Right cardiac atrium (tissue), 5 donors: ENCODE measurements around the gene CCDC146. TPM values are rescaled to one million over a fixed set of nuclear protein-coding genes. Genes with fewer than 3 reads are reported as not detected.
"Not testable (repeated sequence)": the region's sequence is repeated elsewhere in the genome, so short reads cannot be mapped to it uniquely, and the experiment has no call there.

Experiments used
- ATAC-seq, 2 donors: fragments of 200-7000 bp; cut with Tn5 transposase; one replicate each; pipeline versions ENCODE4 v1.8.0 to v1.9.1; 2020; ENCODE audit warnings: moderate library complexity in 2 of 2, mild to moderate bottlenecking in 1 of 2
- DNase-seq, 3 donors: peaks; one replicate each; pipeline ENCODE4 v3.0.0-alpha.2; 2020
- H3K27ac ChIP-seq: one replicate; pipeline ENCODE4 v1.5.1; 2013; ENCODE audit warnings: mild to moderate bottlenecking, low read length, control low read depth, moderate library complexity
- H3K27me3 ChIP-seq: one replicate; pipeline ENCODE4 v1.6.1; 2013; ENCODE audit not compliant: control insufficient read depth, insufficient read depth
- H3K4me1 ChIP-seq: one replicate; pipeline ENCODE4 v1.6.1; 2013; ENCODE audit warnings: low read length; ENCODE audit not compliant: control insufficient read depth, insufficient read depth
- H3K4me3 ChIP-seq: one replicate; pipeline ENCODE4 v1.5.1; 2013; ENCODE audit warnings: low read length, control low read depth
- H3K9me3 ChIP-seq: one replicate; pipeline ENCODE4 v1.6.1; 2013; ENCODE audit warnings: low read length; ENCODE audit not compliant: control insufficient read depth
- WGBS: extraction: QIAGEN DNeasy Blood & Tissue Kit; methylation state at CpG from one replicate; pipeline ENCODE4 v1.1.7; 2013; 5-methylcytosine and 5-hydroxymethylcytosine counted together
- intact Hi-C, 4 donors: fragments of 100-400 bp; cut with DNase I; formaldehyde crosslinking; loops; one replicate each; pipeline versions ENCODE4 v1.11.0 to v1.14.0; 2022 to 2023
- polyA plus RNA-seq: library from polyadenylated mRNA; stranded (reverse); fragments of 200-250 nt; gene quantifications from one replicate; pipeline ENCODE4 v1.2.3, GENCODE V29; 2013
- total RNA-seq, 4 donors: library from RNA; stranded (reverse); fragmentation: NEBNext Ultra II Directional; extraction: Animal tissue kit (Norgen Biotek cat#: 25700); gene quantifications; one replicate each; pipeline ENCODE4 v1.2.1, GENCODE V29; 2021
- donor health status: healthy with polysubstance abuse.
- donor health status: DM: no; HTN: yes; CAD: no.
- donor health status: DM: no; HTN: no; CAD: no.
- donor health status: DM: no; HTN: yes; CAD: no; lungs with severe emphysema.
- donor health status: DM: yes; HTN: yes; CAD: no.

Gene CCDC146
- total and polyA plus RNA-seq, 5 donors = 6.0 to 11.4 (median 9.5) TPM

DNA sequence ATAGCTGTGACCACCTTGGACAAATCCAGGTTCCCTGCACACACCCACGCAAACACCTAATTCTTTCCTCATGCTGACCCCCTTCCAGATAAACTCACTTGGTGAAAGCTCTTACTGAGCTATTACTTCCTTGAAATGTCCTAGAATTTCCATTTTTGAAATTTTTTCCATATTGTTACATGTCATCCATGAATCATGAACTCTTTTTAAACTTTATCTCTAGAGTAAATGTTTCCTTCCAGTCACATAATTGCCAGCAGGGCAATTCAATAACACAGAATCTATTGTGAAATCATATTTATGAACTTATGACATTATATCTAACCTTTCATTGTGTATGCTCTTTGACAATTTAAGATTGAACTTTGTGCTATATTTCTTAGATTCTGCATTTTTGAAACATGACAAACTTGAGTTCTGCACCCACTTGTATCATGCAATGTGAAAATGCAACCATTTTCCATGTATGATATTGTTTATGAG lies 104.0 kb downstream of the CCDC146 start:
- no peak overlapping the region for H3K27ac ChIP-seq
- ATAC-seq = no peak
- intact Hi-C loops = no loop called here
- H3K4me3 ChIP-seq = no peak overlapping the region
- DNase-seq = no peak
- 87% methylated on average over 1 of the region's 1 CpG for WGBS
- H3K4me1 ChIP-seq = no peaks in the 10 kb centered on the region
- H3K9me3 ChIP-seq = no peaks in the 10 kb centered on the region
- no peaks in the 10 kb centered on the region for H3K27me3 ChIP-seq

DNA sequence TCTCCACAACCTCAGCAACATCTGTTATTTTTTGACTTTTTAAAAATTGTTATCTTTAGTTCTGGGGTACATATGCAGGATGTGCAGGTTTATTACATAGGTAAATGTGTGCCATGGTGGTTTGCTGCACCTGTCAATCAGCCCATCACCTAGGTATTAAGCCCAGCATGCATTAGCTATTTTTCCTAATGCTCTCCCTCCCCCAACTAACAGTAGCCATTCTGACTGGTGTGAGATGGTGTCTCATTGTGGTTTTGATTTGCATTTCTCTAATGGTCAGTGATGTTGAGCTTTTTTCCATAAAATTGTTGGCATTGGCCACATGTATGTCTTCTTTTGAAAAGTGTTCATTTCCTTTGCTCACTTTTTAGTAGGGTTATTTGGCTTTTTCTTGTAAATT lies 106.4 kb downstream of the CCDC146 start:
- H3K4me1 ChIP-seq, ATAC-seq, H3K27me3 ChIP-seq, H3K27ac ChIP-seq, H3K4me3 ChIP-seq, DNase-seq, H3K9me3 ChIP-seq, intact Hi-C loops: not testable (repeated sequence)

DNA sequence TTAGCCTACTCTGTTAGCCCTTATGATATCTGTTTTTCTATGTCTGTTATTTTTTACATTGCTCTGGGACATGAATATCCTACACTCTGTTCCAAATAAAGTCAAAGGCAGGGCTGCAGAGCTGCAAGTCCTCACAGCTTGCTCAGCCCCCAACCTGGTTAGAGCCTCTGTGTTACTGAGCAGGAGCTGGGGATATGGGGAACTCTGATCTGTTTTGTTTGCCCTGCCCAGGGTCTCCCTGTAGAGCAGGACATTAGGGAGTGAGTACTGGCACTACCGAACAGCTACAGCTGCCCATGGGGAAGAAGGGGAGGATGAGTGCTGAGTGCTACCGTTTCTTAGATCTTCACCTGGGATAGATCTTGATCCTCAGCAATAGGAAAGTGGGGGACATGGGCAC lies 110.1 kb downstream of the CCDC146 start:
- Histone ChIP-seq H3K27me3 (no peaks in the 10 kb centered on the region), H3K27ac (no peak overlapping the region), H3K4me3 (no peak overlapping the region), H3K4me1 (no peaks in the 10 kb centered on the region), H3K9me3 (no peaks in the 10 kb centered on the region)
- WGBS = 87% methylated on average over 2 of the region's 2 CpGs
- intact Hi-C loops = no loop called here
- DNase-seq (no peak), ATAC-seq (no peak)

DNA sequence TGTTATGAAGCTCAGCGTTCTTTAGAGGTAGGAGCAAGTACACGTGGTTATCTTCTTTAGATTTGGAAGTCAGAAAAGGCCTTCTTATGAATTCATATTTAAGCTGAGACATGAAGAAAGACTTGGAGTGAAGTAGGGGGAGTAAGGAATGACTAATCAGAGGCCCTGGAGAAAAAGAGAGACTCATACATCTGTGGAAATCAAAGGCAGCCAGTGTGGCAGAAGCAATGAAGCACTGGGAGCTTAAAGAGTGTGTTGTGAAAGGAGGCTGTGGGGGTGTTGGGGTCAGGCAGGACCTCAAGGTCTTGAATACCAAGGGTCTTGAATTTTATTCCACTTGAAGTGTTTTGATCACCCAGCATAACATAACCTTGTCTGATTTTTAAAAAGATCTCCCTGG lies 112.9 kb downstream of the CCDC146 start:
- H3K4me1 ChIP-seq = peaks cover 4% of the 10 kb centered on the region
- 79% methylated on average over 2 of the region's 2 CpGs for WGBS
- intact Hi-C loops = no loop called here
- DNase-seq (no peak), ATAC-seq (no peak)
- H3K4me3 ChIP-seq = no peak overlapping the region
- no peaks in the 10 kb centered on the region for H3K9me3 ChIP-seq
- no peaks in the 10 kb centered on the region for H3K27me3 ChIP-seq
- H3K27ac ChIP-seq = no peak overlapping the region

DNA sequence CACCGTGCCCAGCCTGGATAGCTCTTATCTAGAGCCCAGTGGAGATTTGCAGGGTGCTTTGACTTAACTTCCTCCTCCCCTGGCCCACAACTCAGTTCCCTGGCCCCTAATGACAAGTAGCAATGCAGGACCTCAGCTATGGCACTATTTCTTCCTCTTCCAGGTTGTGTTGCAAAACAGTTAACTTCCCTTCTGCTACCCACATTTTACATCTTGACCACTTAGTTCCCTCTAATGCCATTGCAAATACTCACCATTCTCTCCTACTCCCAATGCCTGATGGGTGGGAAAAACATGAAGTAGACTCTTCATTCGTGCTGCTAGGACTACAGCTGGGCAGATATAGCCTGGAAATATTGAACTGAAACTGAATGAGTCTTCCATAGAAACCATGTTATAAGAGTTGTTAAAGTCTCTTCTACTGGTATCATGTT lies 116.3 kb downstream of the CCDC146 start:
- intact Hi-C loops = no loop called here
- WGBS = 56% methylated on average over 2 of the region's 2 CpGs
- no peaks in the 10 kb centered on the region for H3K27me3 ChIP-seq
- H3K9me3 ChIP-seq = no peaks in the 10 kb centered on the region
- ATAC-seq (peak; percentile 51 to 62), DNase-seq (peak in 1 of 3 donors; percentile 66)
- peaks cover 4% of the 10 kb centered on the region for H3K4me1 ChIP-seq
- H3K4me3 ChIP-seq = no peak overlapping the region
- H3K27ac ChIP-seq = peak overlapping the region; percentile 42

DNA sequence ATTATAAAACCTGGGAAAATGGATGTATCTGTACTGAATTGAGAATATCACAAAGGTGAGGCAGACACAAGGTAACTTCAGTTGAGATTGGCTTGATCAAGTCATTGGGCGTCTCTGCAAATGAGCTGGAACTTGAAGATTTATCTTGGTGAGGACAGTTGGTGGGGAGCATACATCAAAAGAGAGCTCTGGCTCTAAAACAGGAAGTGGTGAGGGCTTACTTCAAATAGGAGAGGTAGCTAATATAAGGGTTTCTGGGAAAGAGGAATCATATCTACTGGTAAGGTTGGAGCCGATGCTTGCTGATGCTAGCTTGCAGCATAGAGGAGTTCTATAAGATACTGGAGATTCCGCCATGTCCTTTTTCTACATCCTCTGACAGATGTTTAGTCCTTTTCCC lies 117.1 kb downstream of the CCDC146 start:
- peaks cover 5% of the 10 kb centered on the region for H3K4me1 ChIP-seq
- H3K27me3 ChIP-seq = no peaks in the 10 kb centered on the region
- intact Hi-C loops = no loop called here
- H3K9me3 ChIP-seq = no peaks in the 10 kb centered on the region
- H3K4me3 ChIP-seq = no peak overlapping the region
- H3K27ac ChIP-seq = no peak overlapping the region
- DNase-seq (no peak), ATAC-seq (no peak)
- WGBS = 92% methylated on average over 3 of the region's 3 CpGs

DNA sequence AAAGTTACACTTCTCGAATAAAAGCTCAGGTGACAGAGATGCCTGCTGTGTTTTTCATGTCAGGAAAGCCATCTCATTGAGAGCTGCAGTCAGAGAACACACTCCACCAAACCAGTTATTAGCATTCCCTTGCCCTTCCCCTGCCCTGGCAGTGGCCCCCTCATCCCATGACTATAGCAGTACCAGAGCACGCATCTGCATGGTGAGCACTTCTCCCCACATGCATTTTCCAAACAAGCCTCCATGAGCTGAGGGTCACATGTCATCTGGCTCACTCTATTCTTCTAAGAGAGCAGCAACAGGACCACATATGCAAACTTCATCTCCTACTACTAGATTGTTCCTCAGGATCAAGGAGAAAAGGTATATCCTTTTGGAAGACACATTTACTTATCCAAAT lies 119.7 kb downstream of the CCDC146 start:
- no peak overlapping the region for H3K4me3 ChIP-seq
- DNase-seq (no peak), ATAC-seq (peak; percentile 34 to 36)
- 61% methylated on average over 2 of the region's 2 CpGs for WGBS
- H3K27me3 ChIP-seq = no peaks in the 10 kb centered on the region
- H3K27ac ChIP-seq = no peak overlapping the region
- intact Hi-C loops = loop anchor here in 2 of 4 donors (10.0 kb wide), 2 partner anchors 83 to 117 kb away; partner anchors contain the start of gene CCDC146 (in 1 of the 2)
- peaks cover 10% of the 10 kb centered on the region for H3K4me1 ChIP-seq
- H3K9me3 ChIP-seq = no peaks in the 10 kb centered on the region

DNA sequence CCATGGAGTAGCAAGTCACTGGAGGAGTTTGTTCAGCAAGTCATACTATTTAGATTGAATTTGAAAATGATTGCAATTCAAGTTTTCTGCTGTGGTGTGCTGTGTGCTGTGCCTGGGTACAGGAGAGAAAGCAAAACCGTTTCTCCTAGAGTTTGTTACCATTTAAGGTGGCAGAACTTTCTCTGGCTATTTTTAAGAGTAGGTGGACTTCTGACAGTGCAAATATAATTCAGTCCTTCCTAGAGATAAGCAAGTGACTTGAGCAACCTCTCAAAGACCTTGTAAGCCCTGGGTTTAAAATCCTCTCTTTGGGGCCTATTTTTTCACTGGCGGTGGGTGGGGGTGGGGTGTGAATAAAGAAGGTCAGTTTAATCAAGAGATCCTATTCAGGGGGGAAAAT lies 120.1 kb downstream of the CCDC146 start:
- Histone ChIP-seq H3K9me3 (no peaks in the 10 kb centered on the region), H3K27me3 (no peaks in the 10 kb centered on the region), H3K4me3 (no peak overlapping the region), H3K27ac (no peak overlapping the region), H3K4me1 (peaks cover 9% of the 10 kb centered on the region)
- 52% methylated on average over 2 of the region's 2 CpGs for WGBS
- ATAC-seq (no peak), DNase-seq (no peak)
- intact Hi-C loops = loop anchor here in 2 of 4 donors (10.0 kb wide), 2 partner anchors 82 to 118 kb away; partner anchors contain the start of gene CCDC146 (in 1 of the 2)

DNA sequence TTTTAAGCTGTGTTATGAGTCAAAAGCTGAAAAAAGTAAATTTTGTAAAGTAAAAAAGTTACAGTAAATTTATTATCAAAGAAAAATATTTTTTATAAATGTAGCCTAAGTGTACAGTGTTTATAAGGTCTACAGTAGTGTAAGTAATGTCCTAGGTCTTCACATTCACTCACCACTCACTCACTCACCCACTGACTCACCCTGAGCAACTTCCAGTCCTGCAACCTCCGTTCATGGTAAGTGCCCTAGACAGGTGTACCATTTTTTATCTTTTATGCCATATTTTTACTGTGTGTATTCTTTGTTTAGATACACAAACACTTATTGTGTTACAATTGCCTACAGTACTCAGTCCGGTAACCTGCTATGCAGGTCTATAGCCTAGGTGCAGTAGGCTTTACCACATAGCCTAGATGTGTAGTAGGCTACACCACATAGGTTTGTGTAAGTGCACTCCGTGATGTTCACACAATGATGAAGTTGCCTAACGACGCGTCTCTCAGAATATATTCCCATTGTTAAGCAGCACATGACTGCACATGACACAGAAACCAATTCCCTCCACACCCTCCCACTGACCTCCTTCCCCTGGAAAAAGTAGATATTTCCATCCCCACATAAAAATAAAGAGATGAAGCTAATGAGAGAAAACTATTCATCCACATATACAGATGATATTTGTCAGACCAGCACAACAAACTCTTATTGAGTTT lies 122.0 kb downstream of the CCDC146 start:
- no peak overlapping the region for H3K4me3 ChIP-seq
- intact Hi-C loops = loop anchor here in 2 of 4 donors (10.0 kb wide), 2 partner anchors 80 to 120 kb away; partner anchors contain the start of gene CCDC146 (in 1 of the 2)

DNA sequence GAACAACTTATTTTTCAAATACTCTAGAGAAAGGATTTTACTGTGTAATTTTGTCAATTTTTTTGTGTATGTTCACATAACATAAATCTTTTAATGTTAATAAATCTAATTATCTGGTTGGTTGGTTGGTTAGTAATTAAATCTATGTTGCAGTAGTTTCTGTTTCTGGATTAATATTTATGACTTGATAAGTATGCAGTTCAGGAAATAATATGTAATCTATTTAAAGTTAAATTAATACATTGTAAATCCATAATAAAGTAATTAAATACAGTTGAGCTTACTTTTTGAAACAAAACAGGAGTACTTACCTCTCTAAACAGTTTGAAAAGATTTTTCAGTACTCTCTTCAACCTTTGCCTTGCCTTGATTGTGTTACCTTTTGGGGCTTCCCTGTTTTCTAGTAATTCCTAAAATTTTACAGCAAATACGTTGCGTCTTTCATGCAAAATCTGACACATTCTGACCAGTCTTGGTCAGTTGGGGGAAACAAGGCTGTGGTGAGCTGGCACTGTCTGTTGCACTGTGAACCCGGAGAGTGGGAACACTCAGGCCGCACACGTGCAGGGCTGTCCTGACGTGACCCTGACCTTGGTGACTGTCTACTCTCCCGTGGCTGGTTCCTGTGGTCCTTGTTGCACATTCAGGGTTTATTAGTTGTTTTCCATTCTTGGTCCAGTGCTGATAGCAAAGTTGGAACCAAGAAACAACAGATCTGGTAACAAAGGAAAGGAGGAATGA lies 122.8 kb downstream of the CCDC146 start:
- peak; percentile 79 to 90 for ATAC-seq
- Histone ChIP-seq H3K4me3 (no peak overlapping the region), H3K27me3 (no peaks in the 10 kb centered on the region)

More for the DNA sequence above, 122.0 kb downstream of the CCDC146 start:
- 65% methylated on average over 6 of the region's 6 CpGs for WGBS
- Histone ChIP-seq H3K4me1 (peaks cover 6% of the 10 kb centered on the region), H3K27ac (peak overlapping the region; percentile 4), H3K27me3 (no peaks in the 10 kb centered on the region), H3K9me3 (no peaks in the 10 kb centered on the region)
- no peak for DNase-seq
- ATAC-seq = peak; percentile 41 to 44

More for the DNA sequence above, 122.8 kb downstream of the CCDC146 start:
- H3K27ac ChIP-seq = no peak overlapping the region
- H3K4me1 ChIP-seq = peaks cover 6% of the 10 kb centered on the region
- peak in 2 of 3 donors; percentile 62 to 73 for DNase-seq
- intact Hi-C loops = loop anchor here in 2 of 4 donors (10.0 kb wide), 2 partner anchors 80 to 120 kb away; partner anchors contain the start of gene CCDC146 (in 1 of the 2)
- WGBS = 33% methylated on average over 7 of the region's 7 CpGs
- no peaks in the 10 kb centered on the region for H3K9me3 ChIP-seq
